SK-N-DZ (cell line): Measurements from ENCODE around the gene EOLA1.
"Not testable (repeated sequence)": the region's sequence is repeated elsewhere in the genome, so short reads cannot be mapped to it uniquely, and the experiment has no call there.

Source experiments
- DNase-seq: peaks from one replicate; pipeline ENCODE4 v3.0.0-alpha.2; 2015; ENCODE audit warnings: low spot score

EOLA1 gene

GRCh38 chrX:149595943-149596342 is 55.1 kb downstream of the EOLA1 start:
- DNase-seq: not testable (repeated sequence)
